Body of pancreas (tissue), 4 donors: ENCODE results near the gene MRPL11. TPM values are rescaled to one million over a fixed set of nuclear protein-coding genes. Genes with fewer than 3 reads are reported as not detected.

ENCODE experiments used
- ATAC-seq: fragments of 150-250 bp; one replicate; pipeline ENCODE4 v1.9.1; 2016
- DNase-seq, 4 donors: peaks; one replicate each; pipeline ENCODE4 v3.0.0-alpha.2; 2019
- H3K27ac ChIP-seq, 4 donors: fragments of 200-600 bp; sonication (generic); 1 replicate in 3 of 4; 2 replicates in 1 of 4; pipeline versions ENCODE4 v1.5.1 to v1.6.1; 2016 to 2019; ENCODE audit warnings: mild to moderate bottlenecking in 1 of 4, mixed read lengths in 1 of 4, moderate library complexity in 1 of 4
- H3K27me3 ChIP-seq, 2 donors: fragments of 200-600 bp; sonication (generic); one replicate each; pipeline ENCODE4 v1.6.0; 2016; ENCODE audit warnings: mild to moderate bottlenecking in 1 of 2
- H3K36me3 ChIP-seq, 2 donors: fragments of 200-600 bp; sonication (generic); replicated peaks in 1 of 2; 2 replicates each; pipeline ENCODE4 v1.5.1; 2016; ENCODE audit warnings: low read depth in 2 of 2; ENCODE audit not compliant: insufficient read depth in 1 of 2
- H3K4me1 ChIP-seq: fragments of 200-600 bp; sonication (generic); one replicate; pipeline ENCODE4 v1.6.0; 2016
- H3K4me3 ChIP-seq, 2 donors: fragments of 200-600 bp; sonication (generic); 1 replicate in 1 of 2; 2 replicates in 1 of 2; pipeline ENCODE4 v1.5.1; 2016 to 2019
- H3K9me3 ChIP-seq, 3 donors: fragments of 200-600 bp; sonication (generic); 1 replicate in 2 of 3; 2 replicates in 1 of 3; pipeline ENCODE4 v1.5.1; 2016
- CTCF ChIP-seq, 7 experiments: fragments of 450-650 bp in 4 of 7; fragments of 200-600 bp in 3 of 7; sonication (generic) in 3 of 7; IDR thresholded peaks; one replicate each; pipeline ENCODE4 v1.5.1; 2016 to 2019; ENCODE audit warnings: antibody characterized with exemption in 7 of 7
- POLR2A ChIP-seq, 3 donors: fragments of 450-650 bp; IDR thresholded peaks; one replicate each; pipeline ENCODE4 v1.6.1; 2016; ENCODE audit warnings: antibody characterized with exemption in 3 of 3, mild to moderate bottlenecking in 2 of 3
- WGBS, 2 donors: methylation state at CpG; one replicate each; pipeline ENCODE4 v1.1.5; 2017; 5-methylcytosine and 5-hydroxymethylcytosine counted together
- intact Hi-C: fragments of 100-400 bp; cut with DNase I; formaldehyde crosslinking; loops from one replicate; pipeline ENCODE4 v1.15.1; 2023
- total RNA-seq, 2 donors: library from RNA; depleted of rRNA; stranded (reverse); fragments of >200 nt; gene quantifications; one replicate each; pipeline ENCODE4 v1.1.0, GENCODE V29; 2016

The MRPL11 gene
- total RNA-seq, 2 donors from 2014 or later: 20.8 to 22.1 TPM

GRCh38 chr11:66454247-66454646 is 15.6 kb upstream of the MRPL11 start:
- TF ChIP-seq POLR2A (IDR thresholded peaks at IDR 0.05): no peak
- no peak for TF ChIP-seq CTCF (IDR thresholded peaks at IDR 0.05)
- no peak overlapping the region for H3K27ac ChIP-seq
- no peaks in the 10 kb centered on the region for H3K4me1 ChIP-seq
- 26 to 35% methylated on average over 6 of the region's 6 CpGs for WGBS, 2 donors
- peaks cover 0 to 4% (median 0%) of the 10 kb centered on the region in 3 donors for H3K9me3 ChIP-seq
- intact Hi-C loops: no loop called here
- no peaks in the 10 kb centered on the region for H3K36me3 ChIP-seq
- DNase-seq (no peak), ATAC-seq (no peak)
- H3K27me3 ChIP-seq: no peaks in the 10 kb centered on the region
- no peak overlapping the region for H3K4me3 ChIP-seq

- Histone ChIP-seq H3K36me3 (no peaks in the 10 kb centered on the region), H3K27me3 (no peaks in the 10 kb centered on the region), H3K4me1 (no peaks in the 10 kb centered on the region), H3K9me3 (peaks cover 0 to 4% (median 0%) of the 10 kb centered on the region in 3 donors), H3K27ac (no peak overlapping the region), H3K4me3 (no peak overlapping the region)
- WGBS, 2 donors: 55 to 67% methylated on average over 4 of the region's 4 CpGs
- ATAC-seq: no peak
- DNase-seq: no peak
- no peak for TF ChIP-seq POLR2A (IDR thresholded peaks at IDR 0.05)
- no peak for TF ChIP-seq CTCF (IDR thresholded peaks at IDR 0.05)
- intact Hi-C loops: no loop called here
Observed at GRCh38 chr11:66451663-66452062, 13.0 kb upstream of the MRPL11 start.

- TF ChIP-seq CTCF (IDR thresholded peaks at IDR 0.05) (no peak), POLR2A (IDR thresholded peaks at IDR 0.05) (no peak)
- Histone ChIP-seq H3K27ac (no peak overlapping the region), H3K4me1 (no peaks in the 10 kb centered on the region), H3K9me3 (peaks cover 0 to 4% (median 0%) of the 10 kb centered on the region in 3 donors), H3K36me3 (no peaks in the 10 kb centered on the region), H3K4me3 (no peak overlapping the region), H3K27me3 (no peaks in the 10 kb centered on the region)
- no peak for DNase-seq
- intact Hi-C loops: no loop called here
- ATAC-seq: no peak
- 38 to 53% methylated on average over 4 of the region's 4 CpGs for WGBS, 2 donors
Observed at GRCh38 chr11:66450560-66450959, 11.9 kb upstream of the MRPL11 start.

- intact Hi-C loops: no loop called here
- Histone ChIP-seq H3K4me3 (no peak overlapping the region), H3K27ac (no peak overlapping the region), H3K36me3 (no peaks in the 10 kb centered on the region), H3K9me3 (peaks cover 0 to 4% (median 0%) of the 10 kb centered on the region in 3 donors), H3K4me1 (no peaks in the 10 kb centered on the region), H3K27me3 (no peaks in the 10 kb centered on the region)
- no peak for ATAC-seq
- no peak for DNase-seq
- TF ChIP-seq CTCF (IDR thresholded peaks at IDR 0.05) (no peak), POLR2A (IDR thresholded peaks at IDR 0.05) (no peak)
- WGBS, 2 donors: 38 to 57% methylated on average over 4 of the region's 4 CpGs
Observed at GRCh38 chr11:66448523-66448922, 9.9 kb upstream of the MRPL11 start.

GRCh38 chr11:66447012-66447411 is 8.4 kb upstream of the MRPL11 start:
- intact Hi-C loops: no loop called here
- H3K36me3 ChIP-seq: no peaks in the 10 kb centered on the region
- H3K27ac ChIP-seq: no peak overlapping the region
- DNase-seq (no peak), ATAC-seq (no peak)
- no peaks in the 10 kb centered on the region for H3K4me1 ChIP-seq
- peaks cover 0 to 3% (median 0%) of the 10 kb centered on the region in 3 donors for H3K9me3 ChIP-seq
- H3K4me3 ChIP-seq: no peak overlapping the region
- TF ChIP-seq POLR2A (IDR thresholded peaks at IDR 0.05) (no peak), CTCF (IDR thresholded peaks at IDR 0.05) (no peak)
- H3K27me3 ChIP-seq: no peaks in the 10 kb centered on the region
